Measurements from ENCODE around the gene C2CD2L. TPM values are rescaled to one million over a fixed set of nuclear protein-coding genes. Genes with fewer than 3 reads are reported as not detected.

The C2CD2L gene
- polyA plus RNA-seq, 2 of the 4 experiments (the other 2 are of a cell fraction) = 2.4 to 4.8 TPM

GRCh38 chr11:119067371-119068222 is 39.5 kb upstream of the C2CD2L start, which contains the start of gene VPS11 (continued):
- no peak for TF ChIP-seq CHD4 (IDR thresholded peaks at IDR 0.05; ENCODE audit: borderline replicate concordance)
- no peak for TF ChIP-seq RNF2 (IDR thresholded peaks at IDR 0.05; ENCODE audit: borderline replicate concordance, low read depth)
- no peak for TF ChIP-seq FOSB (CRISPR knock-in tag; IDR thresholded peaks at IDR 0.05)
- no peak for TF ChIP-seq HMGXB4 (CRISPR knock-in tag; IDR thresholded peaks at IDR 0.05; ENCODE audit: borderline replicate concordance)
- TF ChIP-seq HDAC2 (IDR thresholded peaks at IDR 0.05) = peak; percentile 85; the same call in 1 of the 2 replicates
- TF ChIP-seq ELK1 (IDR thresholded peaks at IDR 0.05; ENCODE audit: low read depth, low read length) = no peak
- no peak for TF ChIP-seq CBX2 (IDR thresholded peaks at IDR 0.05; ENCODE audit: borderline replicate concordance, low read depth)

GRCh38 chr11:119077839-119078238 is 29.3 kb upstream of the C2CD2L start:
- no peaks in the 10 kb centered on the region for H3K9me3 ChIP-seq
- ATAC-seq (no peak), DNase-seq (ENCODE audit: low read depth in 1 of 2, low spot score in 1 of 2) (no peak), FAIRE-seq (no peak)
- H3K4me2 ChIP-seq = no peak overlapping the region
- TF ChIP-seq POLR2A (IDR thresholded peaks at IDR 0.05; ENCODE audit: low read length) = no peak
- no peak for TF ChIP-seq KDM5A (IDR thresholded peaks at IDR 0.05)
- TF ChIP-seq EHF (CRISPR knock-in tag; IDR thresholded peaks at IDR 0.05) = no peak
- no peak for TF ChIP-seq HEYL (CRISPR knock-in tag; IDR thresholded peaks at IDR 0.05)
- no peak for TF ChIP-seq JUNB (IDR thresholded peaks at IDR 0.05)
- no peak for TF ChIP-seq TP53 (CRISPR knock-in tag; IDR thresholded peaks at IDR 0.05)
- TF ChIP-seq CHD2 (IDR thresholded peaks at IDR 0.05; ENCODE audit: low read length, partially characterized antibody) = no peak
- TF ChIP-seq SREBF2 (IDR thresholded peaks at IDR 0.05) = no peak
- no peak for TF ChIP-seq USF2 (IDR thresholded peaks at IDR 0.05)
- TF ChIP-seq KDM1A (IDR thresholded peaks at IDR 0.05; ENCODE audit: low read depth) = no peak
- no peak for TF ChIP-seq HOXA7 (CRISPR knock-in tag; IDR thresholded peaks at IDR 0.05)
- no peak for TF ChIP-seq FOSL2 (IDR thresholded peaks at IDR 0.05)
- TF ChIP-seq FOSL2 (CRISPR knock-in tag; IDR thresholded peaks at IDR 0.05) = no peak
- no peak for TF ChIP-seq HES2 (IDR thresholded peaks at IDR 0.05)
- TF ChIP-seq NR3C1 (IDR thresholded peaks at IDR 0.05) = no peak
- TF ChIP-seq RFX5 (IDR thresholded peaks at IDR 0.05) = no peak
- no peak for TF ChIP-seq EHMT2 (IDR thresholded peaks at IDR 0.05; ENCODE audit: low read depth)
- no peak for TF ChIP-seq CEBPB (IDR thresholded peaks at IDR 0.05)
- TF ChIP-seq FOSB (CRISPR knock-in tag; IDR thresholded peaks at IDR 0.05) = no peak
- no peak for TF ChIP-seq HOXB13 (CRISPR knock-in tag; IDR thresholded peaks at IDR 0.05; ENCODE audit: low read depth)
- TF ChIP-seq RAD21 (conservative IDR thresholded peaks at IDR 0.05 in 1 of 2, IDR thresholded peaks at IDR 0.05 in 1 of 2) = no peak
- CTCF ChIA-PET = interaction anchor here (0.7 to 1.2 kb wide), 2 partner anchors 46 to 1668 kb away, joined by 3 to 4 read pairs; no protein-coding TSS in a partner anchor
- no peak overlapping the region for H3K4me3 ChIP-seq
- no peaks in the 10 kb centered on the region for H3K4me1 ChIP-seq
- WGBS (ENCODE audit: missing lambda C conversion rate) = 97% methylated on average over 9 of the region's 11 CpGs
- POLR2A ChIA-PET = no interaction called here
- no peak overlapping the region for H3K27ac ChIP-seq

Measured in A549 (cell line).